D341Med (cell line): ENCODE data around the gene PPP4R3A.
"Not testable (repeated sequence)": the region's sequence is repeated elsewhere in the genome, so short reads cannot be mapped to it uniquely, and the experiment has no call there.

Source experiments
- DNase-seq: peaks from one replicate; pipeline ENCODE4 v3.0.0; 2012; ENCODE audit warnings: low spot score

PPP4R3A gene

GRCh38 chr14:91409240-91409639 lies 100.9 kb downstream of the PPP4R3A start:
- DNase-seq: not testable (repeated sequence)
